DOHH2 (cell line): ENCODE data around the gene KRTAP5-2.
"Not testable (repeated sequence)": the region's sequence is repeated elsewhere in the genome, so short reads cannot be mapped to it uniquely, and the experiment has no call there.

Experiments
- EZH2phosphoT487 ChIP-seq: fragments of 200-600 bp; sonication (generic); IDR thresholded peaks from 2 replicates; pipeline ENCODE4 v1.6.1; 2017; ENCODE audit warnings: borderline replicate concordance, mild to moderate bottlenecking, antibody characterized with exemption, low read length, moderate library complexity, mixed read lengths
- TF ChIP-seq, protein P1 (sequence below): fragments of 200-600 bp; sonication (generic); IDR thresholded peaks from one replicate; pipeline ENCODE4 v1.5.1; 2014; ENCODE audit warnings: antibody characterized with exemption, mild to moderate bottlenecking, low read depth, low read length; ENCODE audit not compliant: poor library complexity, severe bottlenecking

- TF ChIP-seq EZH2phosphoT487: not testable (repeated sequence)
- TF ChIP-seq, protein P1, sequence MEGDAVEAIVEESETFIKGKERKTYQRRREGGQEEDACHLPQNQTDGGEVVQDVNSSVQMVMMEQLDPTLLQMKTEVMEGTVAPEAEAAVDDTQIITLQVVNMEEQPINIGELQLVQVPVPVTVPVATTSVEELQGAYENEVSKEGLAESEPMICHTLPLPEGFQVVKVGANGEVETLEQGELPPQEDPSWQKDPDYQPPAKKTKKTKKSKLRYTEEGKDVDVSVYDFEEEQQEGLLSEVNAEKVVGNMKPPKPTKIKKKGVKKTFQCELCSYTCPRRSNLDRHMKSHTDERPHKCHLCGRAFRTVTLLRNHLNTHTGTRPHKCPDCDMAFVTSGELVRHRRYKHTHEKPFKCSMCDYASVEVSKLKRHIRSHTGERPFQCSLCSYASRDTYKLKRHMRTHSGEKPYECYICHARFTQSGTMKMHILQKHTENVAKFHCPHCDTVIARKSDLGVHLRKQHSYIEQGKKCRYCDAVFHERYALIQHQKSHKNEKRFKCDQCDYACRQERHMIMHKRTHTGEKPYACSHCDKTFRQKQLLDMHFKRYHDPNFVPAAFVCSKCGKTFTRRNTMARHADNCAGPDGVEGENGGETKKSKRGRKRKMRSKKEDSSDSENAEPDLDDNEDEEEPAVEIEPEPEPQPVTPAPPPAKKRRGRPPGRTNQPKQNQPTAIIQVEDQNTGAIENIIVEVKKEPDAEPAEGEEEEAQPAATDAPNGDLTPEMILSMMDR: not testable (repeated sequence)
These were observed 13.3 kb downstream of the KRTAP5-2 start, which contains the start of gene KRTAP5-1 for GRCh38 chr11:1584661-1585370.
